Choroid plexus epithelial cell (primary cell): ENCODE data around the gene WWOX.

Source experiments
- DNase-seq: peaks from one replicate; pipeline ENCODE4 v3.0.0-alpha.2; 2010; ENCODE audit warnings: low read depth
- H3K4me3 ChIP-seq: 2 replicates; pipeline ENCODE4 v1.5.1; 2011; ENCODE audit warnings: low read depth, mild to moderate bottlenecking, control low read depth, low read length, moderate library complexity
- TF ChIP-seq, protein P1 (sequence below): conservative IDR thresholded peaks from 2 replicates; pipeline ENCODE4 v1.5.1; 2011; ENCODE audit warnings: low read depth, mild to moderate bottlenecking, control low read depth, inconsistent platforms, low read length, moderate library complexity

The WWOX gene

DNA sequence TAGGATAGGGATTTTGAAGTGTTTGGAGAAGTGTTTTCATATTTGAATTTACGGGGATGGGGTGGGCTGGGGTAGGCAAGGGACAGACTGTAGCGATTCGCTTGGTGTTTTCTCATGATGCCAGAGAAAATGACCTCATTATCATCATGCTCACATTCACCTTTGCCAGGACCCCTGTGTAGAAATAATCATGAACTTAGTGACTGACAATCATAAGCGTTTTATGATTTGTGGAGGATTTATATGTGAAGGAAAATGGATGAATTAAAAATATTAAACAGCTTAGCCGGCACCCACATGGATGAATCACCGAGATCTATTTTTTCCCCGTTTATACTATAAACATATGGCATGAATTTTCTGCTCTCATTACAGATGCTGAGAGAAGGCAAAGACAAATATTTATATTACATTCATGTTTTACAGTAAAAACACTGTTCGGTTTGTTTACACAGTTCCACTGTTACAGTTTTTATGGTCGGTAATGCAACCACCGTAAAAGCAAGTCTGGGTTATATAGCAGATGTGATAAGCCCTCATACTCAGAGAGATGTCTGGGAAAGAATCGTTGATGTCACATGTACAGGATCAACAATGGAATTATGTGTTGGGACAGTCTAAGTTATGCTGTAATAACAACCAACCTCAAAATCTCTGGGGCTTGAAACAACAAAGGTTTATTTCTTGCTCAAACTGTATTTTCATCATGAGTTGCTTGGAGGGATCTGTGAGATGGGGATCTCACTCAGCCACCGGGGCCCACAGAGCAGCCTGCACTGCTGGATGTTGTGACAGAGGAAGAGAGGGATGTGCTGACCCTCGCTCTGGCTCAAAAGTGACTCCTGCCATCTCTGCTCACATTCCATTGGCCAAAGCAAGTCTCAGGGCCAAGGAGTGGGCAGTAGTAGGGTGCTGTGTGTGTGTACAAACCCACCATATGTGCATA is 85.1 kb downstream of the WWOX start:
- TF ChIP-seq, protein P1, sequence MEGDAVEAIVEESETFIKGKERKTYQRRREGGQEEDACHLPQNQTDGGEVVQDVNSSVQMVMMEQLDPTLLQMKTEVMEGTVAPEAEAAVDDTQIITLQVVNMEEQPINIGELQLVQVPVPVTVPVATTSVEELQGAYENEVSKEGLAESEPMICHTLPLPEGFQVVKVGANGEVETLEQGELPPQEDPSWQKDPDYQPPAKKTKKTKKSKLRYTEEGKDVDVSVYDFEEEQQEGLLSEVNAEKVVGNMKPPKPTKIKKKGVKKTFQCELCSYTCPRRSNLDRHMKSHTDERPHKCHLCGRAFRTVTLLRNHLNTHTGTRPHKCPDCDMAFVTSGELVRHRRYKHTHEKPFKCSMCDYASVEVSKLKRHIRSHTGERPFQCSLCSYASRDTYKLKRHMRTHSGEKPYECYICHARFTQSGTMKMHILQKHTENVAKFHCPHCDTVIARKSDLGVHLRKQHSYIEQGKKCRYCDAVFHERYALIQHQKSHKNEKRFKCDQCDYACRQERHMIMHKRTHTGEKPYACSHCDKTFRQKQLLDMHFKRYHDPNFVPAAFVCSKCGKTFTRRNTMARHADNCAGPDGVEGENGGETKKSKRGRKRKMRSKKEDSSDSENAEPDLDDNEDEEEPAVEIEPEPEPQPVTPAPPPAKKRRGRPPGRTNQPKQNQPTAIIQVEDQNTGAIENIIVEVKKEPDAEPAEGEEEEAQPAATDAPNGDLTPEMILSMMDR: no peak
- DNase-seq: peak; percentile 14
- H3K4me3 ChIP-seq: no peak overlapping the region

DNA sequence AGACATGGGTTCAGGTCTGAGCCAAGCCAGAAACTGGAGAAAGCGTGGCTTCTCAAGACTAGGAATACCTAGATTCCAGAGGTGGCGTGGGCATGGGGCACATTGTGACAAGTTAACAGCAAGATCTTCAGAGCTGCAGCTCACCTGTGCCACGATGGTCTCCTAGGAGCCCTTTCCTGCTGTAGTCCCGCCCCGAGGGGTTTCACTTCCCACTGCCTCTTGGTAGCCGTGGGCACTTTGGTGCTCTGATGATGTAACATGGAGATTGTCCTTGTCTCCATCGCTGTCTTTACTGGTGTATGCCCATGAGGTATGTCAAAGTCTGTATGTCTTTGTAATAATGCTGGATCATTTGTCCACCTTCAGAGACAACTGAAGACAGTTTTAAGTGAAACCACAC is 89.7 kb downstream of the WWOX start:
- no peak overlapping the region for H3K4me3 ChIP-seq
- TF ChIP-seq, protein P1: no peak
- DNase-seq: no peak

DNA sequence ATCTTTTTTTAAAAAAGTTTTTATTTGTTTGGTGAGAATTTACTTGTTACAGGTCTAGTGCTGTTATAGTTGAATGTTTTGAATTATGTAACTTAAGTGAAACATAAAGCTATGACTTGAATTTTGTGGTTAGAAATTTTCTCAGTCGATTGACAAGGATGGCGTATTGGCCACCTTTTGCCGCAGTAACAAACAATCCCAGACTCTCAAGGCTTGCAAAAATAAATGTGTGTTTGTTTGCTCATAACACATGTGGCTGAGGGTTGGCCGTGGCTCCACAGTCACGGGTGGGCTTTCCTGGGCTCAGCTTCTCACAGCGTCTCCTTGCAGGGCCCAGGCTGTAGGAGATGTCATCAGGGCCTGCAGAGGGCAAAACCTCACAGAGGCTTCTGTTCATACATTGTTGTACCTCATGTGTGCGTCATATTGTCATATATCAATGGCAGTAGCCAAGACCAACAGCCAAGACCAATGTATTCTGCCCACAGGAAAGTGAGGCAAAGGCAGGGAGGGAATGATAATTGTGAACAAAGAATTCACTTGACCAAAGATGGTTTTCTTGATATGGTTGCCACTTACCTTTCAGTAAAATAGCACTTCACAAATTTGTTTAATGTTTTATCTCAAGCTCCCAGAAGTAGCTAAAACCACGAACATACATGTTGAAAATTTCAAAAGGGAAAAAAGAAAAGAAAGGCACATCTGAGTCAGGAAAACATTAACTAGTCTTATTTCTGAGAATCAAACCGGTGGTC is 93.5 kb downstream of the WWOX start:
- DNase-seq: no peak
- TF ChIP-seq, protein P1: no peak
- H3K4me3 ChIP-seq: no peak overlapping the region

DNA sequence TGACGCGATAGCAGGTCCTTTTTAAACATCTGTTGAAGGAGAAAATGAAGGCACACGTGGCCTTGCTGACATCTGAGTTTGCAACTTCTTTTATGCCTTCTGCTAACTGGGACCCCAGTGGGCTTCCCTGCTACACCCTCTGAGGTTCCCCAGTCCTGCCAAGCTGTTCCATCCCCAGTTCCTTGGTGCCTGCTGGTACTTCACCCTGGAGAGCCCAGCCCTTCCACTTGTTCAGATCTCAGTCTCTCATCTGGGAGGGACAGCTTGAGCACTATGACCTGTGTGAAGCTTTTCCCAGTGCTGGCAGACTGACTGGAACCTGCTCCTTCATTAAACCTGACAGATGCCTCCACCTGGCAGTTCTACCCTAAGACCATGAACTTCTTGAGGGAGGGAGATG is 95.5 kb downstream of the WWOX start:
- no peak for DNase-seq
- TF ChIP-seq, protein P1: no peak
- H3K4me3 ChIP-seq: no peak overlapping the region

DNA sequence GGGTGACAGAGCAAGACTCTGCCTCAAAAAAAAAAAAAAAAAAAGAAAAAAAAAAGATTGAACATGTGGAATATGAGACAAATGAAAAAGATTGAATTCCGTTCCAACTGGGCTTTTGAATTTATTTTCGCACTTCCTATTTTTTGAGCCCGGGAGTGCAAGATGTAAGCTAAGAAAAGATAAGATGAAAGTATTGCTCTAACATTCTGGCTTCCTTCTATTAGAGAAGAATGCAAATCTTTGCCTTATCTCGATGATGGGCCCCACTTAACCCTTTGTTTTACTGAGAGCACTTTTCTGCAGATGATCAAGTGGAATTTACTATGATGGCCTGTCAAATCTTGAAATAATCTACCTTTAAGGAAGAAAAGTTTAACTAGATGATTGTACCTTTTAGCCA is 96.3 kb downstream of the WWOX start:
- DNase-seq: no peak
- H3K4me3 ChIP-seq: no peak overlapping the region
- TF ChIP-seq, protein P1: no peak

DNA sequence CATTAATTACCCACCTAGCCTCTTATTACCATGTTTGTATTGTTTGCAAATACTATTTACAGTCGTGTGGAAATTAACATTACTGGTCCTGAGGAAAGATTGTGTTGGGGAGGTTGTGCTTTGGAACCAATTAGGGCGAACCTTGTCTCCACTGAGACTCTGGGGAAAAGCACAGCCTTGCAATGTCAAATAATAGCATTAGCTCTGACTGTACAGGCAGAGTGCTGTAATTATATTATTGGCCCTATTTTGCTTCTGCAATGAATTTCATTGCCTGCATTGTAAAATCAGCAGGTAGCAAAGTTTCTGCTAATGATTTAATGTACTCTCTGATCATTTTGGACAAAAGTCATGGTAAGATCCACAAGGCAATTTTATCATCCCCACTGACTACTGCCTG is 97.0 kb downstream of the WWOX start:
- H3K4me3 ChIP-seq: no peak overlapping the region
- no peak for DNase-seq
- TF ChIP-seq, protein P1: no peak

DNA sequence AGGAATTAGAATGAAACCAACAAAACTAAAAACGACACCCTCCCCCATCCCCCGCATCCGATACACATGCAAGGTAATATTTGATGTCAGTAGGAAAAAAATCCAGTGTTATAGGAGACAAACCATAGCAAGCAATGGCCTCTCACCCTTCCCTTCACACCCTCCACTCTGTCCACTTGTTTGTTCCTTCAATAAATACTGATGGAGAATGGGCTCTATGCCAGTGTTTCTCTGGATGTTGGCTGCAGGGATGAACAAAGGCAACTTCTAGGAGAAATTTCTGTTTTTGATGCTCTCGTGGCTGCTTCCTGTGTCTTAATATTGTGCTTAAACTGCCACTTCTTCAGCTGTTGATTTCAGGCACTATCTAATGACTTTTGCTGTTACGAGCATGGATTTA is 98.8 kb downstream of the WWOX start:
- no peak overlapping the region for H3K4me3 ChIP-seq
- DNase-seq: no peak
- TF ChIP-seq, protein P1: no peak
